Esophagus mucosa (tissue), 1 donor: ENCODE results near the gene GGA2. TPM values are rescaled to one million over a fixed set of nuclear protein-coding genes. Genes with fewer than 3 reads are reported as not detected.

Experiments
- total RNA-seq: library from RNA; stranded (reverse); gene quantifications from one replicate; pipeline ENCODE4 v1.2.4, GENCODE V29; 2023
- donor health status: DM: yes; HTN: yes; CAD: no.

Gene GGA2
- total RNA-seq, 1 donor from 2014 or later, result 24.6 TPM

Other genes with a start within 250 kb of the GGA2 start
- gene SCNN1B, start 208.2 kb downstream of the GGA2 start, total RNA-seq, result 68.1 TPM
- 14.8 TPM for gene COG7, start 57.3 kb downstream of the GGA2 start, total RNA-seq
- gene EARS2, start 46.9 kb upstream of the GGA2 start, total RNA-seq, result 13.5 TPM
- gene UBFD1, start 47.2 kb upstream of the GGA2 start, total RNA-seq, result 27.3 TPM
- 79.5 TPM for gene NDUFAB1, start 85.8 kb upstream of the GGA2 start, total RNA-seq
- 11.3 TPM for gene PALB2, start 130.8 kb upstream of the GGA2 start, total RNA-seq
- 42.3 TPM for gene DCTN5, start 131.0 kb upstream of the GGA2 start, total RNA-seq
- 29.9 TPM for gene PLK1, start 168.4 kb upstream of the GGA2 start, total RNA-seq
- 0.36 TPM for gene ERN2, start 202.7 kb upstream of the GGA2 start, total RNA-seq
- gene CHP2, start 244.5 kb upstream of the GGA2 start, total RNA-seq, result 0.08 TPM